ENCODE results near the gene ZKSCAN1.

- TF ChIP-seq POLR2A (IDR thresholded peaks at IDR 0.05; ENCODE audit: borderline replicate concordance, extremely low read depth, insufficient read depth, insufficient read length) (no peak), CTCF (IDR thresholded peaks at IDR 0.05 in 2 of 3, conservative IDR thresholded peaks at IDR 0.05 in 1 of 3; ENCODE audit: borderline replicate concordance in 1 of 3, insufficient read depth in 1 of 3, low read depth in 2 of 3, low read length in 2 of 3) (no peak), EGR1 (IDR thresholded peaks at IDR 0.05; ENCODE audit: low read depth) (no peak), EZH2phosphoT487 (IDR thresholded peaks at IDR 0.05; ENCODE audit: borderline replicate concordance) (no peak), JUND (IDR thresholded peaks at IDR 0.05) (no peak), EZH2 (IDR thresholded peaks at IDR 0.05) (no peak), MAX (IDR thresholded peaks at IDR 0.05) (no peak), CEBPB (IDR thresholded peaks at IDR 0.05; ENCODE audit: low read depth) (no peak), YY1 (IDR thresholded peaks at IDR 0.05; ENCODE audit: extremely low read depth, insufficient replicate concordance, low read depth, low read length) (no peak), SP1 (IDR thresholded peaks at IDR 0.05; ENCODE audit: low read depth) (no peak), REST (IDR thresholded peaks at IDR 0.05; ENCODE audit: low read depth) (no peak), SRF (IDR thresholded peaks at IDR 0.05; ENCODE audit: low read depth) (no peak), CBX3 (IDR thresholded peaks at IDR 0.05; ENCODE audit: low read depth) (no peak), POLR2AphosphoS5 (IDR thresholded peaks at IDR 0.05; ENCODE audit: low read depth, low read length) (no peak)
Measured at GRCh38 chr7:99969298-99969697, 46.1 kb upstream of the ZKSCAN1 start.
